BE2C (cell line): ENCODE results near the gene PHACTR3.

ENCODE experiments used
- DNase-seq: peaks from one replicate; pipeline ENCODE4 v3.0.0-alpha.2; 2020
- H3K27me3 ChIP-seq: fragments of 250-450 bp; sonication (Bioruptor Pico); 2 replicates; pipeline ENCODE4 v1.5.1; 2020; ENCODE audit warnings: mild to moderate bottlenecking
- H3K36me3 ChIP-seq: fragments of 250-450 bp; sonication (Bioruptor Pico); 2 replicates; pipeline ENCODE4 v1.5.1; 2020; ENCODE audit warnings: mild to moderate bottlenecking
- H3K4me1 ChIP-seq: fragments of 250-450 bp; sonication (Bioruptor Pico); 2 replicates; pipeline ENCODE4 v1.5.1; 2020
- H3K4me3 ChIP-seq: 2 replicates; pipeline ENCODE4 v1.5.1; 2011; ENCODE audit warnings: low read depth, low read length
- H3K9me3 ChIP-seq: fragments of 250-450 bp; sonication (Bioruptor Pico); 2 replicates; pipeline ENCODE4 v1.5.1; 2020
- CTCF ChIP-seq: IDR thresholded peaks from 2 replicates; pipeline ENCODE4 v1.5.1; 2012; ENCODE audit warnings: mild to moderate bottlenecking, low read depth, low read length

PHACTR3 gene

GRCh38 chr20:59627298-59627697 is 23.0 kb downstream of the PHACTR3 start:
- Histone ChIP-seq H3K9me3 (no peaks in the 10 kb centered on the region), H3K4me3 (no peak overlapping the region), H3K4me1 (no peaks in the 10 kb centered on the region), H3K27me3 (peaks cover 2% of the 10 kb centered on the region; the same call in 1 of the 2 replicates), H3K36me3 (no peaks in the 10 kb centered on the region)
- no peak for DNase-seq
- no peak for TF ChIP-seq CTCF

- no peak for TF ChIP-seq CTCF
- Histone ChIP-seq H3K27me3 (peaks cover 2% of the 10 kb centered on the region; the same call in 1 of the 2 replicates), H3K4me1 (no peaks in the 10 kb centered on the region), H3K36me3 (no peaks in the 10 kb centered on the region), H3K9me3 (no peaks in the 10 kb centered on the region), H3K4me3 (no peak overlapping the region)
- DNase-seq = no peak
These were observed 23.8 kb downstream of the PHACTR3 start for GRCh38 chr20:59628171-59628570.

- no peaks in the 10 kb centered on the region for H3K9me3 ChIP-seq
- TF ChIP-seq CTCF = no peak
- no peak for DNase-seq
- H3K4me1 ChIP-seq = no peaks in the 10 kb centered on the region
- no peak overlapping the region for H3K4me3 ChIP-seq
- H3K27me3 ChIP-seq = peaks cover 2% of the 10 kb centered on the region; the same call in 1 of the 2 replicates
- no peaks in the 10 kb centered on the region for H3K36me3 ChIP-seq
These were observed 25.1 kb downstream of the PHACTR3 start for GRCh38 chr20:59629141-59630045.

GRCh38 chr20:59630526-59630925 is 26.2 kb downstream of the PHACTR3 start:
- TF ChIP-seq CTCF = no peak
- no peak for DNase-seq
- no peak overlapping the region for H3K4me3 ChIP-seq
- H3K4me1 ChIP-seq = no peaks in the 10 kb centered on the region
- H3K9me3 ChIP-seq = no peaks in the 10 kb centered on the region
- peaks cover 2% of the 10 kb centered on the region; the same call in 1 of the 2 replicates for H3K27me3 ChIP-seq
- H3K36me3 ChIP-seq = no peaks in the 10 kb centered on the region

GRCh38 chr20:59631751-59632540 is 27.6 kb downstream of the PHACTR3 start:
- H3K4me3 ChIP-seq = no peak overlapping the region
- no peak for DNase-seq
- H3K4me1 ChIP-seq = no peaks in the 10 kb centered on the region
- H3K36me3 ChIP-seq = no peaks in the 10 kb centered on the region
- H3K9me3 ChIP-seq = no peaks in the 10 kb centered on the region
- H3K27me3 ChIP-seq = peaks cover 2% of the 10 kb centered on the region; the same call in 1 of the 2 replicates
- TF ChIP-seq CTCF = no peak
